Muscle of back (tissue), 11 donors: ENCODE data around the gene DIS3L2. TPM values are rescaled to one million over a fixed set of nuclear protein-coding genes. Genes with fewer than 3 reads are reported as not detected.

Experiments used
- DNase-seq, 3 donors: peaks; one replicate each; pipeline versions ENCODE4 v3.0.0 to v3.0.0-alpha.2; 2013
- polyA plus RNA-seq, 10 donors: library from polyadenylated mRNA; unstranded; fragments of 120-200 nt; gene quantifications; one replicate each; pipeline ENCODE4 v1.2.1, GENCODE V29; 2013; ENCODE audit not compliant: insufficient read length in 10 of 10

The DIS3L2 gene
- polyA plus RNA-seq, 10 donors = 19.2 to 27.2 (median 23.7) TPM

DNA sequence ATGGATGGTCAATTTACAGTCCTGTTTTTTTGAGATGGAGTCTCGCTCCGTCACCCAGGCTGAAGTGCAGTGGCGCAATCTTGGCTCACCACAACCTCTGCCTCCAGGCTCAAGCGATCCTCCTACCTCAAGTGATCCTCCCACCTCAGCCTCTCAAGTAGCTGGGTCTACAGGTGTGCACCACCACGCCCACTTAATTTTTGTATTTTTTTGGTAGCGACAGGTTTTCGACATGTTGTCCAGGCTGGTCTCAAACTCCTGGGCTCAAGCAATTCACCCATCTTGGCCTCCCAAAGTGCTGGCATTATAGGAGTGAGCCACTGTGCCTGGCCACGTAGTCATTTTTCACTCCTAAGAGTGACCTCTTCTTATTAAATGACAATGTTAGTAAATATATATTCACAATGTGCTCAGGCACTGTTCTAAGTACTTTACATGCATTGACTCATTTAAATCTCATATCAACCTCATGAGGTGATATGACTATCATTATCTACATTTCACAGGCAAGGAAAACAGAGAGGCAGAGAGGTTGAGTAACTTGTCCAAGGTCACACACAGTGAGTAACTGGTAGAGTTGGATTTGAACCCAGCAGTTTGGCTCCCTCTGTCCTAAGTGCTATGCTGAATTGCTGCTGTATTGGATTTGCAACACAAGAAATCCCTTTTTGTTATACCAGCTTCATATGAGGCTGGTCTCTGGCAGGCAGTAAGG, 5.6 kb upstream of the DIS3L2 start:
- DNase-seq = no peak

DNA sequence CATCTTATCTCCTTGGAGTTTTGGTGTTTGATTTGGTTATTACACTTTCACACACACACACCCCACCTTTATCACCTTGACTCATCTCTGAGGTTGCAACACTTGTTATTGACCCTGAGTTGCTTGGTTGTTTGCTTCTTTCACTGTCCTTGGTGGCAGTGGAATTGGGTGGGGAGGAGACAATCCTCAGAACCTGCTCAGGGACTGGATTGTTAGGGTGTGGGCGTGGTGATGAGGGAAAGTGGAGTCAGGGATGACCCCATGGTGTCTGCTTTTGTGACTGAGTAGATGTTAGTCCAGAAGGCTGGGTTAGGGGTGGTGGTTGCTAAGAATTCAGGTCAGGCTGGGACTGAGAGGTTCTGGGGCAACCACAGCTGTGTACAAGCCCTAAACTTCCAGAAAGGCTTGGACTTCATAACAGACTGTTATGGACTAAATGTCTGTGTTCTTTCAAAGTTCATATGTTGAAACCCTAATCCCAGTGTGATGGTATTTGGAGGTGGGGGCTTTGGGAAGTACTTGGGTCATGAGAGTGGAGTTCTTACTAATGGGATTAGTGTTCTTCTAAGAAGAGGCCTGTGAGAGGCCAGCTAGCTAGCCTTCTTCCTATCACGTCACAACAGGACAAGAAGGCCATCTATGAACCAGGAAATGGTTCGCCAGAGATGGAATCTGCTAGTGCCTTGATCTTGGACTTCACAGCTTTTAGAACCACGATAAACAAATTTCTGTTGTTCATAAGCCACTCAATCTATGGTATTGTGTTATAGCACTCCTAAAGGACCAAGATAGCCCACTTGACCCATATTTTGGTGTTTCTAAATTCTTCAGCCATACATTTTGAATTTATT, 3.4 kb upstream of the DIS3L2 start:
- no peak for DNase-seq

DNA sequence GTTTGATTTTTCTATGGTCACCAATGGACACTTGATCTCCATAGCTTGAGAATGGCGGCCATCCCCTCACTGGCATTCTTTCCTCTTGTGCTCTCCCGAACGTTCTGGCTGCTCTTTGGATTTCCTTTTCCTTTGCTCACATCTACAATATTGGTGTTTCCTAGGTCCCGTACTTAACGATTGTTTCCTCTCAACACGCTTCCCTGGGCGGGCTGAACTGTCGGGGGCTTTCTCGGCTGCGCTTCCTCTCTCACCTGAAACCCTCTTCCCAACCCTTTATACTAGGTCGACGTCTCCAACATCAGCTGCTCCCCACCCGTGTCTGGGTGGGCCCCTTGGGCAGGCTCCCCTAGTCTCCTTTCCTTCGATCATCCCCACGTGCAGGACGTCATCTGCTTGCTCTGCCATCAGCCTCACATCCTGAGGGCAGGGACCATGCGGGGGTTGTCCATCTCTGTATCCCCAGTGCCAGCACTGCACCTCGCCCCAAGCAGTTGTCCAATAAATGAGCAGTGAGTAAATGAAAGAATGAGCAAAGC, 634 bp upstream of the DIS3L2 start:
- no peak for DNase-seq

DNA sequence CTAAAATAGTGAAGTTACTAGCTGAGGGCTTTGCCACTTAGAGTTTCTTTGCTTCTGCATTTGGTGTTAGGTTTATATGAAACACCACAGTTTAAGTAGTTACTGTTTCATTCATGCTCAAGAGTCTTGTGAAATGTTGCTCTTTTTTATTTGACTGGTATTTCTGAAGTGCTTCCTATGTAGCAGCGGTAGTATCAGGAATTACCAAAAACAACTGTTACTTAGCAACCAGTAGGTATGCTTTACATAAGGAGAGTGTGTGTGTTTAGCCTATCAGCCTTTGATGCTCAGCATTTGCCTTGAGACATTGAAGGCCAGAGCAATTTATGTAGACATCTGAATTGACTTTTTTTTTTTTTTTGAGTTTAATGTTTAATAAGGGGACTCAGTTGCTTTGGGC, 3.6 kb downstream of the DIS3L2 start:
- DNase-seq = no peak

DNA sequence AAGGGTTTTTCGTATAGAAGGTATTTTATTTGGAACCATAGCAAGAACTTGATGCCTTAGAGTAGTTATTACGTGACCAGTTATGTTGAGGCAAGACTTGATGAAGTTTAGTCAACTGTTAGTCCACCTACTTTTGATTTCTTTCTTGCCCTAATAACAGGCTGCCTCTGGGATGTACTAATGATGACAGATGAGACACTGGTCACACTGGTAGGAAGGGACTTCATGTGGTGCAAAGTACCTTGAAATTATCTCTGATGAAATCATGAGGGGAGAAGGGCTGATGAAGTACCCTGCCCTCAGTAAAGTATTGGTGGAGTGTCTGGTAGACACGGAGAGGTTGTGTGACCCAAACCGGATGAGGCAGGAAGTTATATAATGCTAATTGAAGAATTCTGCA, 5.4 kb downstream of the DIS3L2 start:
- DNase-seq = no peak

DNA sequence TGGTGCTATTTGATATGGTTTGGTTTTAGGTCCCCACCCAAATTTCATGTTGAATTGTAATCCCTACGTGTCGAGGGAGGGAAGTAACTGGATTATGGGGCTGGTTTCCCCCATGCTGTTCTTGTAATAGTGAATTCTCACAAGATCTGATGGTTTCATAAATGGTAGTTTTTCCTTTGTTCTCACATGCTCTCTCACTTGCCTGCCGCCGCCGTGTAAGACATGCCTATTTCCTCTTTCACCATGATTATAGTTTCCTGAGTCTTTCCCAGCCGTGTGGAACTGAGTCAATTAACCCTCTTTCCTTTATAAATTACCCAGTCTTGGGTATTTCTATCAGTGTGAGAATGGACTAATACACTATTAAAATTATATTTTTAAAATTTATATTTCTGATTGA, 7.3 kb downstream of the DIS3L2 start:
- no peak for DNase-seq

DNA sequence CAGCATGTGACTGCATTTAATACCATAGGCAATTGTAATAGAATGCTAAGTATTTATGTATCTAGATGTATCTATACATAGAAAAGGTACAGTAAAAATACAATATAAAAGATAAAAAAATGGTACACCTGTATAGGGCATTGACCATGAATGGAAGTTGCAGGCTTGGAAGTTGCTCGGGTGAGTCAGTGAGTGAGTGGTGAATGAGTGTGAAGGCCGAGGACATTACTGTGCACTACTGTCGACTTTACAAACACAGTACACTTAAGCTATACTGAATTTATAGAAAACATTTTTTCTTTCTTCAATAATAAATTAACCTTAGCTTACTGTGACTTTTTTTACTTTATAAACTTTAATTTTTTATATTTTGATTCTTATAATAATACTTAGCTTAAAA, 8.9 kb downstream of the DIS3L2 start:
- no peak for DNase-seq

DNA sequence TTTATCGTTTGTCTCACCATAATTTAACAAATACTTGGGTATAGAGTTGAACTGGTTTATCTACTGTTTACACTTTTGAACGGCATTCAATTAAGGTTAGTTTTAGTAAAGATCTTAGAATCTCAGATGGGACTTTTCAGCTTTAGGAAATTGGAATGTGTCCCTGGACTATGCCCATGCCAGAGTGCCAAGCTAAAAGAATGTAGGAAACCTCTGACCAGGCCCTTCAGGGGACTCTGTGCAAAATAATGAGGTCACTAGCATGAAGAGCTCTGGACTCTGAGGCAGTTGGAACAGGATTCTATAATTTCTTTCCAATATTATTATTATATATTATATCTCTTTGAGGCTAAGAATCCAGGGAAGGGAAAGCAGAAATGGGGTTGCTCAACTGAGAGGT, 13.5 kb downstream of the DIS3L2 start:
- no peak for DNase-seq

DNA sequence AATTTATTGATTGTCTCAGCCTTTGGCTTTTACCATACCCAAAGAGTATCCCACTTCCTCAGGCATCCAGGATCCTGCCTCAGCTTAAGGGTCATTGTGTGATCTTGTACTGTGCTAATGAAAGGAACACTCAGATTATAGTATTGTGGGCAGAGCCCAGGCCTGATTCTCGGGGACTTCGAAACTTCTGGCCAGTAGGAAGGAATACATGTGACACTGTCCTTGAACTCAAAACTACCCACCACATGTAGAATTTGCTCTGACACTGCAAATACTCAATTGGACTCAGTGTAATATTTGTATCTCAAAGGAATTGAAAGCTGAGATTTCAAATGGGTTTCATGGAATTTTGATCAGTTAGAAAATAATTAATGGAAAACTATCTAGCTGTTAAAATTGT, 15.9 kb downstream of the DIS3L2 start:
- DNase-seq = no peak

DNA sequence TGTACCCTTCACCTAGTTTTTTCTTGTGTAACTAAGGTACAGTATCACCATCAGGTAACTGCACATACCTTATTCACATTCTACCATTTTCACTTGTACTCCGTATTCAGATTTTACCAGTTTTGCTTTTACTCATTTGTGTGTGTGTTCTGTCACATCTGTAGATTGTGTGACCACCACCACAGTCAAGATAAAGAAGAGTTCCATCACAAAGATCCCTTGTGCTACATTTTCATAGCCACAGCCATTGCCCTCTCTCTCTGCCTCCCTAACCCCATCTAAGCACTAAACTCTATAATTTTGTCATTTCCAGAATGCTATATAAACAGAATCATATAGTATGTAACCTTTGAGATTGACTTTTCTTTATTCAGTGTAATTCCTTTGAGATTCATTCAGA, 23.5 kb downstream of the DIS3L2 start:
- DNase-seq = no peak

DNA sequence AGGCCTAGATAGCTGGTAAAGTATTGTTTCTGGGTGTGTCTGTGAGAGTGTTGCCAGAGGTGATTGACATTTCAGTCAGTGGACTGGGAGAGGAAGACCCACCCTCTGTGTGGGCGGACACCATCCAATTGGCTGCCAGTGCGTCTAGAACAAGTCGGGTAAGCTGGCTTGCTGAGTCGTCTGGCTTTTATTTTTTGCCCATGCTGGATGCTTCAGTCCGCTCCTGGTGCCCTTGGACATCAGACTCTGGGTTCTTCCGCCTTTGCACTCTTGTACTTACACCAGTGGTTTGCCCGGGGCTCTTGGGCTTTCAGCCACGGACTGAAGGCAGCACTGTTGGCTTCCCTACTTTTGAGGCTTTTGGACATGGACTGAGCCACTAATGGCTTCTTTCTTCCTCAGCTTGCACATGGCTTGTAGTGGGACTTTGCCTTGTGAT, 24.3 kb downstream of the DIS3L2 start:
- no peak for DNase-seq

DNA sequence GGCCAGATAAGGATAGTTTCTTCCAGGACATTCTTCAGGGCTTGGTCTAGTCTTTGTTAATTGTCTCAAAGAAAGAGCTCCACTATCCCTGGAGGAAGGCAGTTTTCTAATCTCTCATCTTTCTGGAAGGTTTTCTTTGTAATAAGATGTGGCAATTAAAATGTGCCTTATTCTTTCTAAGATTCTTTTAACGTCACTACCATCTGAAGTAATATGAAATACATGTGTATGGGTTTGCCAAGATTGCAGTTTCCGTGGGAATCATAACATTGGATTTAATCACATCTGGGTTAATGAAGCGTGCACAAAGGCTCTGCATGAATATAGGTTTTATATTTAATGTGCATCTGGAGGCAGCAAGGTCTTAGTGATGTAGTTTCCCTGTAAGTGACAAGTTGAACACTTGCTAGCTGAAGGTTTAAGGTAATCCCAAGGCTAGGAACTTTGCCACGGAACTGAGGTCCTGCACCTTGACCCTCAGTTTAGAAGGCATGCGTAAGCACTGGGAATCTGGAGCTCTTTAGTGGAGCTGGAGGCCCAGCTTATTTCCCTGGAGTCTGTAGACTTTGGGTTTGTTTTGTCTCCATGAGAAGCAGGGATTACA, 25.7 kb downstream of the DIS3L2 start:
- DNase-seq = peak; percentile 15 to 73 (median 51)

DNA sequence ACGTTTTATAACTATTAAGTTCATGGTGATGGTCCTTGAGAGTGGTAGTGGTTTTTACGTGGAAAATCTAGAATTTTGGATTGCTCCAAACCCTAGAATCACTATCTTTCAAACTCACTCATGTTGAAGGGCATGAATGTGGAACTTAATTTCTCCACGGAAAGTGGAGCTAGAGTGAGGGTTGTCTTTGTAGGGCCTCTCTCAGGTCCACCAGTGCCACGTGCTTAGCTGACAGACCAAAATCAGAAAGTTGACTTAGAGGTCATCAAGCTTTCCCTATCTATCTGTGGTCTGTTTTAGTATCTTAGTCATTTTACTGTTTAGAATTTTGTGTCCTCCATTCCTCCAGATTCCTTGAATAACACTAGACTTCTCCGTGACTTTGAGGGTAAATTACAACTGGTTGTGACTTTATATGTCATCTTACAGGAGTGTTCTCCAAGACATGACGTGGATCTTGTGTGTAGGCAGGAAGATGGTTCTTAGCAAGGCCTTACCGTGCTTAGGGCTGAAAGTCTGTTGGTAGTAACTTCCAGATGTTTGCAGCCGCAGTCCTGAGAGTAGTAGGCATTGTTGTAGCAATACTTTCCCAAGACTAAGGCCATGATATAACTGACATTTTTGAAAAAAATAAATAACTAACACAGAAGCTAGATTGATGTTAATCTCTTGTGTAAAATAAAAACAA, 26.8 kb downstream of the DIS3L2 start:
- DNase-seq = no peak

DNA sequence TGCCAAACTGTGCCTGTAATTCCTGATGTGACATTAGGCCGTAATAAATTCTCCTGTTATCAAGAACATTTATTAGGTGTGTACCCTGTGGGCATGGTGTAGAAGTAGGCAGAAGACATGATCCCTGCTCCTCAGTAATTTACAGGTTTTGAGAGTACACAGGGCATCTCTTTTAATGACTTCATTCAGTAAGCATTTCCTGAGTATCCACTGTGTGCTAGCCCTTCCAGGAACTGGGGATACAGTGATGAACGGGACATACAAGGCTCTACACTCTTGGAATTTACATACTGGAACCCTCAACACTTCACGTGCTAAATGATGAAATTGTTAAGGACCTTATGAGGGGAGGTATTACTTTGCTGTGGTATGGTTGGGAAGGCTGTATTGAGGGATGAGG, 30.2 kb downstream of the DIS3L2 start:
- DNase-seq = no peak

DNA sequence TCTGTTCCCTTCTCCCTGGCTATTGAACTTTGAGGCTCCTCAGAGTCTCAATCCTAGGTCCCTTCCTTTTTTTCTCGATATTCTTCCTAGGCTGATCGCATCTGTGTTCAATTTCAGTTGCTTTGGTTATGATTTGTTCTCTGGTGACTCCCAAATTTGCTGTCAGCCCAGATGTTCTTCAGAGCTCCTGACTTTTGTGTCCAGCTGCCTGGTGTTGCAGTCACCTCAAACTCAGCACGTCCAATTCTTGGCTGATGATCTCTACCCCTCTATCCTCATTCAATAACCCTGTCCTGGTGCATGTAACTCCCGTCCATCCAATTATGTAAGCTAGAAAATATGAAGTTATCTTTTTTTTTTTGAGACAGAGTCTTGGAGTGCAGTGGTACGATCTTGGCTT, 31.4 kb downstream of the DIS3L2 start:
- DNase-seq = peak in 1 of 3 donors; percentile 32

DNA sequence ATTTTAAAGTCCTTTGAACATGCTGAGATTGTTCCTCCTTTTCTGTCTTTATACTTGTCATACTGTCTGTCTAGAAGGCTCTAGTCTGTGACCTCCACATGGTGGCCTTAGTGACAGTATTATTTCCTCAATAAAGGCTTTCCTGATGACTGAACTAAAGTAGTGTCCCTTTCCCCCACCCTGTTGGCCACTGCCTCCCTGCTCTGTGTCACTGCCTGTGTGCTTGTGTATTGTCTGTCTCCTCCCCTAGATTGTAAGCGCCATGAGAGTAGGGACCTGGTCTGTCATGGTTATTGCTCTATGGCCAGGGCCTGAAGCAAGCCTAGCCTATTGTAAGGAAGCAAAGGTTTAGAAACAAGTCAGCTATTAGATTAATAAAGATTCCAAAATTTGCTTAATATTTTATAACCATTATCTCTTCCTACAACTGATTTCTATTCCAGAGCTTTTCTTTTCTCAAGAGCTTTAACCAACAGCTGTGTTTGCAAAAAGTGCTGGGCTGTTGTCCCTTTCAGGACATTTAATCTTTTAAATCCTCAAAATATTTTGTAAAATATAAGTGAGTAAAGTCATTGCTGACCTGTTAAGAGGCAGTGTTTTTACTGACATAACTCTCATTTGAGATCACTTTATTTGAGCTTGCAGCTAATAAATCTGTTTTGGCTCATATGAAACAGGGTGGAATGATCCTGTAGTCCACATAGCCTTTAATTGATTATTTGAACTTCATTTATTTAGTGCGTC, 35.5 kb downstream of the DIS3L2 start:
- peak in 1 of 3 donors; percentile 34 for DNase-seq

DNA sequence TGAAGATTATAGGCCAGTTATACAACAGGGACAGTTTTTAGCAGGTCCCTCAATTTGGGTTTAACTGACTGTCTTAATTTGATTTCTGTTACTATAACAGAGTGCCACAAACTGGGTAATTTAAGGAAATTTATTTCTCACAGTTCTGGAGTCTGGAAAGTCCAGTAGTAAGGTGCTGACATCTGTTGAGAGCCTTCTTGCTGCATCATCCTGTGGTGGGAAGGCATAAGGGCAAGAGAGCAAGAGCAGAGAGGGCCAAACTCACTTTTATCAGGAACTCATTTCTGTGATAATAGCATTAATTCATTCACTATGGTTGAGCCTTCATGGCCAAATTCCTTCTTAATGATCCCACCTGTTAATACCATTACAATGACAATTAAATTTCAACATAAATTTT, 36.5 kb downstream of the DIS3L2 start:
- no peak for DNase-seq

DNA sequence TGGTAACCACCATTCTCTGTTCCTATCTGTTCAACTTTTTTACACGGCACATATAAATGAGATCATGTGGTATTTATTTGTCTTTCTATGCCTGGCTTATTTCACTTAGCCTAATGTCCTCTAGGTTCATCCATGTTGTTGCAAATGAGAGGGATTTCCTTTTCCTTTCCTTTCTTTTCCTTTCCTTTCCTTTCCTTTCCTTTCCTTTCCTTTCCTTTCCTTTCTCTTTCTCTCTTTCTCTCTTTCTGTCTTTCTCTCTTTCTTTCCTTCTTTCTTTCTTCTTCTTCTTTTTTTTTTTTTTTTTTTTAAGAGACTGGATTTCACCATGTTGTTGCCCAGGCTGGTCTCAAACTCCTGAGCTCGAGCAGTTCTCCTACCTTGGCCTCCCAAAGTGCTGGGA, 38.9 kb downstream of the DIS3L2 start:
- DNase-seq = no peak

DNA sequence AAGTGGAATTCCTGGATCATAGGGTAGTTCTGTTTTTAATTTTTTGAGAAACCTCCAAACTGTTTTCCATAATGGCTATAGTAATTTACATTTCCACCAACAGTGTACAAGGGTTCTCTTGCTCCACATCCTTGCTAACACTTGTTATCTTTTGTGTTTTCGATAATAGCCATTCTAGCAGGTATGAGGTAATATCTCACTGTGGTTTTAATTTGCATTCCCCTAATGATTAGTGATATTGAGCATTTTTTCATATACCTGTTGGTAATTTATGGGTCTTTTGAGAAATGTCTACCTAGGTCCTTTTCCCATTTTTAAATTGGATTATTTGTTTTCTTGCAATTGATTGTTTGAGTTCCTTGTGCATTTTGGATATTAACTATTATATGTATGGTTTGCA, 39.6 kb downstream of the DIS3L2 start:
- DNase-seq = no peak

DNA sequence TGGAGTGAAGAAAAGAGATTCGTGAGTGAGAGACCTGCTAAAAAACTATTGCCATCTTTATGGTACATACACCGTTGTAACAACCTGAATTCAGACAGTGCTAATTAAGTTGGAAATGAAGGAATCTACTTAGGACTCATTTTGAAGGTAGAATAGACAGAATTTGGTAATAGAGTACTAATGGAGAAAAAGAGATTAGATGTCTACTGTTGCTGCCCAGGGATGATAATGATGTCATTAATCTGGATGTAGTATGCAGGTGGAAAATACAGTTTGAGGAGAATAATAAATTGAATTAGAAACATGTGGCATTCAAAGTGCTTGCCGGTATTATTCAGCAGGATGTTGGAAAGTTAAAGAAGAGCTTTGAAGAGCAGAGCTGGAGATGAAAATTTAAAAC, 44.7 kb downstream of the DIS3L2 start:
- DNase-seq = no peak

DNA sequence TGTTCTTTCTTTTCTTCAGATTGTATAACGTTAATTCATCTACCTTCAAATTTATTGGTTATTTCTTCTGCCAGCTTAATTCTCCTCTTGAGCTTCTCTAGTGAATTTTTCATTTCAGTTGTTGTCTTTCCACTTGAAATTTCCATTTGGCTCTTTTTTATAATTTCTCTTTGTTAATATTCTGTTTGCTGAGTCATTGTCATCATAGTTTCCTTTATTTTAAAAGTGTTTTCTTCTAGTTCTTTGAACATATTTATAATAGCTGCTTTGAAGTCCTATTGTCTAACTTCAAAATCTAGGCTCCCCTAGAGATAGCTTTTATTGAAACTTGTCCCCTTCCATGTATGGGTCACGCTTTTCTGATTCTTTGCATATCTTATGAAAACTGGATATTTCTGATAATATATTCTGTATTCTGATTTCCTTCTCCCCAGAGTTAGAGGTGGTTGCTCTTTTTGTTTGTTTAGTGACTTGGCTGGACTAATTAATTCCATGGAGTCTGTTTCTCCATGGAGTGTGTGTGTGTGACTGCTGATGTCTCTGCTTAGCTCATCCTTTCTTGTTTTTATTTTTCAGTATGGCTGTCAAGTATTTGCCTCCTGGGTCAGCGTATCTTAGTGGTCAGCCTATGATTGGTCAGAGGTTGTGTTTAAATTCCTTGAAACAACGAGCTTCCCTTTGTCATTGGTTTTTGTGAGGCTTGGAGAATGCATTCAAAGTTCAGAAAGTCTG, 47.6 kb downstream of the DIS3L2 start:
- no peak for DNase-seq
